MCF 10A (cell line): Measurements from ENCODE around the gene ZNF512B. TPM values are rescaled to one million over a fixed set of nuclear protein-coding genes. Genes with fewer than 3 reads are reported as not detected.

Experiments used
- BruUV-seq: library from RNA; stranded (reverse); fragments of 400-500 nt; replicated peaks from 2 replicates; lab custom pipeline; 2021; lab: Mats Ljungman, UMichigan
- CTCF ChIA-PET: fragments of 300-600 bp; sonication (Branson Sonifier 250); formaldehyde crosslinking; extraction: SDS; loops from one replicate; lab custom pipeline; 2021; ENCODE audit warnings: antibody characterized with exemption, inconsistent platforms; lab: Yijun Ruan, JAX
- POLR2A ChIA-PET: fragments of 300-600, 350-650 bp; sonication (Branson Sonifier 250); formaldehyde crosslinking; extraction: SDS; loops from one replicate; lab custom pipeline; 2020; ENCODE audit warnings: antibody characterized with exemption, inconsistent platforms; lab: Yijun Ruan, JAX
- DNase-seq: peaks from one replicate; pipeline ENCODE4 v3.0.0-alpha.2; 2018; ENCODE audit not compliant: unreplicated experiment
- H3K27ac Mint-ChIP-seq: one replicate; pipeline ENCODE4 v1.8.0; 2022; ENCODE audit warnings: mild to moderate bottlenecking, low read depth, mixed read lengths; ENCODE audit not compliant: unreplicated experiment
- H3K27me3 Mint-ChIP-seq: one replicate; pipeline ENCODE4 v1.8.0; 2022; ENCODE audit warnings: mixed read lengths; ENCODE audit not compliant: insufficient read depth, unreplicated experiment
- H3K36me3 Mint-ChIP-seq: one replicate; pipeline ENCODE4 v1.8.0; 2022; ENCODE audit warnings: mild to moderate bottlenecking, moderate library complexity, mixed read lengths; ENCODE audit not compliant: insufficient read depth, unreplicated experiment
- H3K4me1 Mint-ChIP-seq: one replicate; pipeline ENCODE4 v1.8.0; 2022; ENCODE audit warnings: mixed read lengths; ENCODE audit not compliant: insufficient read depth, unreplicated experiment
- H3K4me3 Mint-ChIP-seq: one replicate; pipeline ENCODE4 v1.8.0; 2022; ENCODE audit warnings: mild to moderate bottlenecking, moderate library complexity, mixed read lengths; ENCODE audit not compliant: unreplicated experiment
- H3K9me3 Mint-ChIP-seq: one replicate; pipeline ENCODE4 v1.8.0; 2022; ENCODE audit warnings: mixed read lengths; ENCODE audit not compliant: unreplicated experiment
- intact Hi-C: fragments of 100-400 bp; cut with micrococcal nuclease; formaldehyde crosslinking; loops from 2 replicates; pipeline ENCODE4 v1.14.1; 2022
- total RNA-seq: library from RNA; stranded (reverse); gene quantifications from 2 replicates; pipeline ENCODE4 v1.2.3, GENCODE V29; 2022
- TF ChIP-seq, protein P1 (sequence below): fragments of 200-600 bp; IDR thresholded peaks from one replicate; pipeline ENCODE4 v1.8.0; 2022; ENCODE audit warnings: antibody characterized with exemption, mild to moderate bottlenecking; ENCODE audit not compliant: unreplicated experiment

The ZNF512B gene
- total RNA-seq, 1 experiment from 2014 or later, result 26.6 TPM

DNA sequence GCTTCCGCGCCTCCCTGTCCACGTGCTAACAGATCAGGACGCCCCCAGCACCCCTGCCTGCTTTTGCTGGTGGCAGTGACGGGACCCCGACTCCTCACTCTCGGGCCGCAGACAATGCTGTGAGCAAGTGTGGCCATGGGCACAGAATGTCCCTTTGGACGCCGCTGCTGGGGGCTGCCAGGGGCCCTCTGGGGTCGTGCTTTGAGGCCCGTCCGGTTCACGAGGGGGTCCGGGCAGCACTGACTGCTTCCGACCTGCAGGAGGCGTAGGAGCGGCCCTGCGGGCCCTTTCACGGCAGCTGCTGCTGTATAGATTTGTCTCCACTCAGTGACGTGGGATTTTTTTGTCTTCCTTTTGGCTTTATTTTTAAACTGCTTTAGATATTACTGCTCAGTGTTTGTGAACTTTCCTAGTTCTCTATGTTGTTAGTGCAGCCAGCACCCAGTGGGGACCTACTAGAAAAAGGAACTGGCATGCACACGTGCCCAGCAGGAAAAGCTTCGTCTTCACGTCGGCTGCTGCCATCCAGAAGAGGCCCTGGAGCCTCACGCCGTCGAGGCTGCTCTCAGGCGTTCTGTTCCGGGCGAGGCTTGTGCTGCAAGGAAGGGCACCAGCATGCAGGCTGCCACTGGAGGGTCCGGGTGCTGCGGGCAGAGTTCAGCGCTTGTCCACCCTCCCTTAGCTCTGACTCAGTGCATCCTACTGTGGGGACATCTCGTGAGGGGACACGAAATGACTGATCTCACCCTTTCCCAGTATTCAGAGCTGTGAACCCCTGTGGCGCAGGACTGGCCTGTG, 35.3 kb downstream of the ZNF512B start:
- Mint-ChIP-seq H3K4me1 (no peaks in the 10 kb centered on the region), H3K4me3 (no peak overlapping the region), H3K9me3 (no peaks in the 10 kb centered on the region), H3K27me3 (no peaks in the 10 kb centered on the region), H3K36me3 (peaks cover 70% of the 10 kb centered on the region), H3K27ac (no peak overlapping the region)
- DNase-seq, result no peak
- TF ChIP-seq, protein P1, sequence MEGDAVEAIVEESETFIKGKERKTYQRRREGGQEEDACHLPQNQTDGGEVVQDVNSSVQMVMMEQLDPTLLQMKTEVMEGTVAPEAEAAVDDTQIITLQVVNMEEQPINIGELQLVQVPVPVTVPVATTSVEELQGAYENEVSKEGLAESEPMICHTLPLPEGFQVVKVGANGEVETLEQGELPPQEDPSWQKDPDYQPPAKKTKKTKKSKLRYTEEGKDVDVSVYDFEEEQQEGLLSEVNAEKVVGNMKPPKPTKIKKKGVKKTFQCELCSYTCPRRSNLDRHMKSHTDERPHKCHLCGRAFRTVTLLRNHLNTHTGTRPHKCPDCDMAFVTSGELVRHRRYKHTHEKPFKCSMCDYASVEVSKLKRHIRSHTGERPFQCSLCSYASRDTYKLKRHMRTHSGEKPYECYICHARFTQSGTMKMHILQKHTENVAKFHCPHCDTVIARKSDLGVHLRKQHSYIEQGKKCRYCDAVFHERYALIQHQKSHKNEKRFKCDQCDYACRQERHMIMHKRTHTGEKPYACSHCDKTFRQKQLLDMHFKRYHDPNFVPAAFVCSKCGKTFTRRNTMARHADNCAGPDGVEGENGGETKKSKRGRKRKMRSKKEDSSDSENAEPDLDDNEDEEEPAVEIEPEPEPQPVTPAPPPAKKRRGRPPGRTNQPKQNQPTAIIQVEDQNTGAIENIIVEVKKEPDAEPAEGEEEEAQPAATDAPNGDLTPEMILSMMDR, result no peak
- intact Hi-C loops, result no loop called here
- no TSS peak for BruUV-seq
- ChIA-PET POLR2A (interaction anchor here (0.6 to 1.0 kb wide), 4 partner anchors 9 to 403 kb away, joined by 3 to 4 read pairs (median 4); no protein-coding TSS in a partner anchor), CTCF (interaction anchor here (0.6 to 0.7 kb wide), 2 partner anchors 40 to 149 kb away, joined by 3 read pairs; no protein-coding TSS in a partner anchor)

DNA sequence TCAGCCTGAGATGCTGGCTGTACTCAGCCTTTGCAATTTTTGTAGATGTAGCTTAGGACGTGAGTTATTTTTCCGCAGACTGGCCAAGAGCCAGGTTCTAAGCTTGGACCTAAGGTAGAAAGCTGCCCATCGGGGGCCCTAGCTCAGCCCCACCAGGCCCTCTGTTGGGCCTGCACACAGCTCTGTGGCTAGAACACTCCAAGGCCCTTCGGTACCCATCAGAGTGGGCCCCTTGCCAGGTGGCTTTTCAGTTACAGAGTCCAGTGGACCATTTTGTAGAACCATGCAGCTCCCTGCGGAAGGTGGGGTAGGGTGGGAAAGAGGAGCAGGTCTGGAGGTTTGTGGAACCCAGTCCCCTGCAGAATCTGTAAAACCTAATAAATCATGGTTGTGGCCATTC, 36.1 kb downstream of the ZNF512B start:
- POLR2A ChIA-PET, result interaction anchor here (0.7 kb wide), 1 partner anchor 10 kb away, joined by 3 read pairs; no protein-coding TSS in a partner anchor
- H3K36me3 Mint-ChIP-seq, result peaks cover 79% of the 10 kb centered on the region
- no peak overlapping the region for H3K27ac Mint-ChIP-seq
- TF ChIP-seq, protein P1, result no peak
- no peaks in the 10 kb centered on the region for H3K27me3 Mint-ChIP-seq
- intact Hi-C loops, result no loop called here
- no peaks in the 10 kb centered on the region for H3K4me1 Mint-ChIP-seq
- H3K4me3 Mint-ChIP-seq, result no peak overlapping the region
- DNase-seq, result no peak
- no peaks in the 10 kb centered on the region for H3K9me3 Mint-ChIP-seq
- CTCF ChIA-PET, result interaction anchor here (0.8 kb wide), 1 partner anchor 21 kb away, joined by 3 read pairs; no protein-coding TSS in a partner anchor
- TSS peak; percentile 15 for BruUV-seq

DNA sequence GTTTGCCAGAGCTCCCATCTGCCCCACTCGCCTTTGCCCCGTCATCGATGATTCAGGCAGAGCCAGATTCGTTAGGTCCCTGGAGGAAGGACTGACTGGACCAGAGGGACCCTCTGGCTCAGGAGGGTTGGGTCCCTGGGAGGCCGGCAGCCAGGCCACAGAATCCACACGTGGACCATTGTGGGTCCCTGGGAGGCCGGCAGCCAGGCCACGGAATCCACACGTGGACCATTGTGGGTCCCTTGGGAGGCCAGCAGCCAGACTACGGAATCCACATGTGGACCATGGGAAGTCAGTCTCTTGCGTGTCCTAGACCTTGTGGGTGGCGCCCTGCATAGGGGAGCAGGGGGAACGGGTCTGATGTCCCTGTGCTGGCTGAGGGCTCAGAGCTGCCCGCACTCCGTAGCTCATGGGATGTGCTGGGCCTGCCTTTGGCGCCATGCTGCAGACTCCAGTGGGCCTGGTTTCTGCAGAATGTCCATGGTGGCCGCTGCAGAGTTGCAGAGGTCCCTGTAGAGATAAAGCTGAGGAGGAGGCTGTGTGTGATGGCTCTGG, 37.0 kb downstream of the ZNF512B start:
- TF ChIP-seq, protein P1, result no peak
- H3K36me3 Mint-ChIP-seq, result peaks cover 81% of the 10 kb centered on the region
- intact Hi-C loops, result no loop called here
- H3K4me1 Mint-ChIP-seq, result no peaks in the 10 kb centered on the region
- no peaks in the 10 kb centered on the region for H3K9me3 Mint-ChIP-seq
- no peaks in the 10 kb centered on the region for H3K27me3 Mint-ChIP-seq
- ChIA-PET CTCF (interaction anchor here (0.6 to 0.8 kb wide), 2 partner anchors 22 kb away, joined by 3 to 6 read pairs; no protein-coding TSS in a partner anchor), POLR2A (no interaction called here)
- DNase-seq, result no peak
- H3K4me3 Mint-ChIP-seq, result no peak overlapping the region
- no peak overlapping the region for H3K27ac Mint-ChIP-seq
- no TSS peak for BruUV-seq

DNA sequence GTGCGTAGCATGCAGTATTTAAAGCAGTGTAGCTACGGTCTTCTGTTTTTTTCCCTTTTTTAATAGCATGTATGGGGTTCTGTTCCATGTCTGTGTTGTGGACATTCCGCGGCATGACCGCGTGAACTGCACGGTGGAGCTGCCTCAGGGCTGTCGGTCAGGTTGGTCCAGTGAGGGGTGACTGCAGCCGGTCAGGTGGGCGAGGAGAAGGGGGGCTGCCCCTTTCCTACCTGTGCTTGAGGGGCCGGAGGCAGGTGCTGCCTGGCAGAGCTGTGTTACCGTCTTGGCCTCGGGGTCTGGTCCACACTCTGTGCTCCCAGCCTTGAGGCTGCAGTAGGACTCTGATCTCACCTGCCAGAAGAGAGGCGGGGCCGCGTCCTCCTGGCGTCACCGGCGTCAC, 38.0 kb downstream of the ZNF512B start:
- Mint-ChIP-seq H3K9me3 (no peaks in the 10 kb centered on the region), H3K27ac (no peak overlapping the region), H3K36me3 (peaks cover 81% of the 10 kb centered on the region), H3K27me3 (no peaks in the 10 kb centered on the region), H3K4me1 (no peaks in the 10 kb centered on the region), H3K4me3 (no peak overlapping the region)
- intact Hi-C loops, result no loop called here
- TF ChIP-seq, protein P1, result no peak
- no TSS peak for BruUV-seq
- ChIA-PET CTCF (interaction anchor here (0.7 kb wide), 1 partner anchor 19 kb away, joined by 3 read pairs; no protein-coding TSS in a partner anchor), POLR2A (interaction anchor here (1.0 to 1.2 kb wide), 2 partner anchors 20 to 36 kb away, joined by 3 read pairs; no protein-coding TSS in a partner anchor)
- no peak for DNase-seq
